Retinal pigment epithelial cell (primary cell): Measurements from ENCODE around the gene KLHL13.
A peak's percentile ranks its signal among the peaks of the same experiment; 100 is the strongest.
"Not testable (repeated sequence)": the region's sequence is repeated elsewhere in the genome, so short reads cannot be mapped to it uniquely, and the experiment has no call there.

ENCODE experiments used
- DNase-seq: peaks from one replicate; pipeline ENCODE4 v3.0.0-alpha.2; 2010; ENCODE audit warnings: low read depth
- H3K4me3 ChIP-seq: 2 replicates; pipeline ENCODE4 v1.5.1; 2011; ENCODE audit warnings: mild to moderate bottlenecking, low read length, control low read depth, moderate library complexity
- CTCF ChIP-seq: conservative IDR thresholded peaks from 2 replicates; pipeline ENCODE4 v1.5.1; 2011; ENCODE audit warnings: low read depth, low read length, control low read depth, inconsistent platforms

Gene KLHL13

DNA sequence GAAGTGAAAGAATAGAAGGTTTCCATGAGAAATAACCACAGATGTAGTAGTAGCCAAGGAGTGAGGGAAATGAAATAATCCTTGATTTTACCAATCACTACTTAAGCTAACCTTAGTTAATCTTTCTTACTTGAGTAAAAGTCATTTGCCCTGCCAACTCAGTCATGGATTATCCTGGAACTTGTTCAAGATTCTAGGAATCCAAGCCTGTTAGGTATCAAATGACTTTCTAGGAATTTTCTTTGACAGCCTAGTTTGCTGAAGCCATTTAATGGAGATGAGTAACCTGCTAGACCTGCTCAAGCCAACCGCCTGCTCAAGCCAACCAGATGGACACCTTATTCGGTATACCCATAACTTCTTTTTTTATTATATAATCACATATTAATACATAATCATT, 180.5 kb downstream of the KLHL13 start:
- no peak for TF ChIP-seq CTCF
- peak; percentile 38 for DNase-seq
- no peak overlapping the region for H3K4me3 ChIP-seq

GRCh38 chrX:117930116-117930515, 186.5 kb downstream of the KLHL13 start:
- not testable (repeated sequence) for H3K4me3 ChIP-seq, DNase-seq

GRCh38 chrX:117919755-117920154, 196.9 kb downstream of the KLHL13 start:
- no peak for TF ChIP-seq CTCF
- no peak for DNase-seq
- H3K4me3 ChIP-seq, result no peak overlapping the region

DNA sequence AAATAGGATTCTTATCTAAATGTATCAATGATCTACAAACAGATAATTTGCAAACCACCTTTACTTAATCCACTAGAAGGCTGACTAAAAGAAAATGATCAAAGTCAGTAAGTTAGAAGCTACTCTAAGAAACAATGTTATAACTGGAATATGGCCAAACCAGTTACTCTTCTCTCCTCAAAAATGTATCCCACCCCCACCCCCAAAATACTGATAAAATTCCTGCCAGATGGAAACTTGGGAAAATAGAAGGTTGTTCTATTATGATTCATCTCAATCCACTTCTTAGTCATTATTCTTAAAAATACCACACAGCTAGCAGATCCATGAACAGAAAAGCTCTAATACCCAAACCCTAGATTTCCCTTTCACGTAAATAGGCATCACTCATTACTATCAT, 206.4 kb downstream of the KLHL13 start:
- no peak overlapping the region for H3K4me3 ChIP-seq
- no peak for TF ChIP-seq CTCF
- DNase-seq, result no peak

DNA sequence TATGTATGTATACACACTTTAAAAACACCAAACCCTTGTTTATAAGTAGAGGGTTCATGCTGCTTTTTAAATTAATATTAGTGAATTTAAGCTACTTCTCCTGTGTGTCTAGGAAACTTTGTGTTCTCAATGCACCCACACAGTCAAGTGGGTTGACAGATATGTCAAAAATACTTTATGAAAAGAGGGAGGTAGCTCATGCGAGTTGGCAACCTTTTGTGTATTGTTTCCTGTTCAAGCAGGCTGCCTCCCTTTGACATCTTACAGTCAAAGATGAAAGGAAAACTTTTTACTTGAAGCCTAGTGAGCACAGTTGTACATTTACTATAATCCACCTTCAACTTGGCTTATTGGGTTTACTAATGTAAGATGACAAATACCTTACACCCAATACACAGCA, 218.4 kb downstream of the KLHL13 start:
- DNase-seq, result no peak
- TF ChIP-seq CTCF, result no peak
- H3K4me3 ChIP-seq, result no peak overlapping the region

- no peak for TF ChIP-seq CTCF
- H3K4me3 ChIP-seq, result no peak overlapping the region
- DNase-seq, result peak; percentile 2
Measured at GRCh38 chrX:117895418-117895817, 221.2 kb downstream of the KLHL13 start.

GRCh38 chrX:117892469-117892868, 224.1 kb downstream of the KLHL13 start:
- H3K4me3 ChIP-seq, result no peak overlapping the region
- DNase-seq, result no peak
- TF ChIP-seq CTCF, result no peak

DNA sequence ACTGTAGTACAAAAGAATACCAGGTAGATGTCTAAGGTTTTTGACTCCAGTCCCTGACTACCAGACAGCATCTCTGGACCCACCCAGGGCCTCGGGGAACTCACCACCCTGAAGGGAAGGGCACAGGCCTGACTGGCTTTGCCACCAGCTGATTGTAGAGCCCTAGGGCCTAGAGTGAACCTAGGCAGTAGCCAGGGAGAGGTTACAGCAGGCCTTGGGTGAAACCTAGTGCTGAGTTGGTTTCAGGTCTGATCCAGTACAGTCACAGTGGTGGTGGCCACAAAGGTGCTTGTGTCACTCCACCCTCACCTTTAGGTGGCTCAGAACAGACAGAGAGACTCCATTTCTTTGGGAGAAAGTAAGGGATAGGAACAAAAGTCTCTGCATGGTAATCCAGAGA, 244.8 kb downstream of the KLHL13 start:
- no peak overlapping the region for H3K4me3 ChIP-seq
- no peak for DNase-seq
- no peak for TF ChIP-seq CTCF
